DMS 273 (cell line): Measurements from ENCODE around the gene ASIC4.

Experiments used
- DNase-seq: peaks from one replicate; lab custom pipeline; 2025; ENCODE audit not compliant: unreplicated experiment; lab: John Stamatoyannopoulos, UW

ASIC4 gene

DNA sequence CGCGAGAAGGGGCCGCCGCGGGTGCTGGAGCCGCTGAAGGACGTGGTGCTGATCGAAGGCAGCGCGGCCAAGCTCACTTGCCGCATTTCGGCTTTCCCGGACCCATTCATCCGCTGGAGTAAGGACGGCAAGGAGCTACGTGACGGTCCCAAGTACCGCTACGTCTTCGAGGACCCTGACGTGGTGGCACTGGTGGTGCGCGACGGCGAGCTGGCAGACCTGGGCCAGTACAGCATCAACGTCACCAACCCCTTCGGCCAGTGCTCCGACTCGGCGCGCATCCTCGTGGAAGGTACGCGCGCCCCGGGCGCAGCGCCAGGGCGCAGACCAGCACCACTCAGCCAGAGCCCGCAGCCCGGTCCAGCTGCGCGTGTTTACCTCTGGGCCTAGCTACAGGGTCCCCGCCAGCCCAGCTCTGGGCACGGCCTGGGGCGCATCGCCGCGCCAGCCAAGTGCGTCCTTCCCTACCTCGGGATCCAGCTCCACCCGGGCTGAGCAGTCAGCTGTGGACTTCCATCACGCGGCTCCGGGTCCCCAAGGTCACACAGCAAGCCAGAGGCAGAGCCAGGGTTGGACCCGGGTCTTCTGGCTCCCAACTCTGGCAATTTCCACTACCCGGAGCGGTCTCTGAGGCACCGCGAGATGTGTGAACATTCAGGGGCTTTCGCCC, 17.3 kb upstream of the ASIC4 start:
- no peak for DNase-seq

DNA sequence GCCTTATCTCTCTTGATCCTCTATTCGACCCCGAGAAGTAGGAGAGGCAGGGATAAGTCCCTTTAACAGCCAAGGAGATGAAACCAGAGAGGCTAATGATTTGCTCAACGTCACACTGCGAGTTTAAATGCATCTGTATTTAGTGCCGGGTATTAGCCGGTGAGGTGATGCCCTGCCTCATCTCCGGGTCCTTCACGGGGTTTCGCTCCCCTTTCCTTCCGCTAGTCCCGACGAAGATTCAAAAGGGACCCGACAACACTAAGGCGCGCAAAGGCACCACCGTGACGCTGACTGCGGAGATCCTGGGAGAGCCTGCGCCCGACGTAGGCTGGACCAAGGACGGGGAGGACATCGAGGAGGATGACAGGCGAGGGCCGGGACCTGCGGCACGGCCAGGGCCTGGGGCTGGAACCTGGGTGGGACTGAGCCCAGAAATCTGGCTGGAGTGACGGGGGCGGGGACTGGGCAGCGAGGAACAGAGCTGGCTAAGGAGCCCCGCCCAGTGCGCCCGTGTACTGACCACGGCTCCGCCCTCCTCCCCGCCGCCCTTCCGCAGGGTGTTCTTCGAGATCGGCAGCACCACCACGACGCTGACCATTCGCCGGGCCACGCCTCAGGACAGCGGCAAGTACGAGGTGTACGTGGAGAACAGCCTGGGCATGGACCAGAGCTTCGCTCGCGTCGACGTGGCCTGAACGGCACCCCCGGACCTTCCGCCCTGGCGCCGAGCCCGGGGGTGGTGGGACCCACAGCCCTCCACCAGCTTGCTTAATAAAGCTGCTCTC, 16.6 kb upstream of the ASIC4 start:
- peak; percentile 54 for DNase-seq

DNA sequence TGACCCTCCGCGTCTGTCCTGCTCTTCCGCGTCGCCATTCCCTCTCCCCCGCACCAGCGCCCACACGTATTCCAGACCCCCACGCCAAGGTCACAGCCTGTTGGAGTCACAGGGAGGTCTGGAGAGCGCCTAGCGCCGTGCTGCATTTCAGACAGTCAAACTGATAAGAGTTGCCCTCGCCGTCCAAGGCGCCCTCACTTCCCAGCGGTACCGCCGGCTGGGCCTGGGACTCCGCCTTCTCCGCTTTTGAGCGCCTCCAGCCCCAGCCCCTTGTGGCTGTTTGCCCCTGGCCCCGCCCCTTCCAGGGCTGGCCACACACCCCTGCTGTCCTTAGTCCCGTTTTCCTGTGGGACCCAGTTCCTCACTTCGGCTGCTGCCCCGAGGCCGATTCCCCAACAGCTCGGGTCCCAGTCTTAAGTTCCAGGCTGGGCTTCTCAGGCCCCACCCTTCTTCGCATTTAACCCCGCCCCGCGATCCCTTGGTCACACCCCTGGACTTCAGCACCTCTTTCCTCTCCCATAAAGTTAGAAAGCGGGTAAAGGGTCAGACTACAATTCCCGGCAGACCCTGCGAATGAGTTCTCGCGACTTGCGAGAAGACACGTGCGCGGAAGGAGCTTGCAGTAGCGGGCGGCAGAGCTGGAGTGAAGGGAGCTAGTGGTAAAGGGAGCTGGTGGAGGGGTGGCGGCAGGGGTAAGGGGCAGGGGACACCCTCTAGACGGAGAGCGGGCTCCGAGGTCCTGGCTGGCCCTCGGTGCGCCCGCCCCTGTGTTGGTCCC, 15.8 kb upstream of the ASIC4 start, which contains the start of gene GMPPA:
Gene GMPPA (plus strand): TSS at position 612 of the 778 bp plus-strand sequence. CDS start 1,085 bp downstream, outside the sequence.
- DNase-seq, result peak; percentile 99

DNA sequence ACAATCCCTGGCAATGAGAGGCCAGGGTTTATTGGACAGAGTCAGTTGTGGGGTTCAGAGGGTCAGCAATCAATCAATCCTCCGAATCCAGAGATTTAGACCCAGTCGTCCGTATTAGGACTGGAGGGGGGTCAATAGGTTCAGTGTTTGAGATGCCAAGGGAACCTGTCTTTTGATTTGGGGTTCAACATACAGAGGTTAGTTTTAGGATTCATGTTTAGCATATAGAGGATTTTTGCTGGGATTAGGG, 15.3 kb upstream of the ASIC4 start:
- DNase-seq, result no peak

DNA sequence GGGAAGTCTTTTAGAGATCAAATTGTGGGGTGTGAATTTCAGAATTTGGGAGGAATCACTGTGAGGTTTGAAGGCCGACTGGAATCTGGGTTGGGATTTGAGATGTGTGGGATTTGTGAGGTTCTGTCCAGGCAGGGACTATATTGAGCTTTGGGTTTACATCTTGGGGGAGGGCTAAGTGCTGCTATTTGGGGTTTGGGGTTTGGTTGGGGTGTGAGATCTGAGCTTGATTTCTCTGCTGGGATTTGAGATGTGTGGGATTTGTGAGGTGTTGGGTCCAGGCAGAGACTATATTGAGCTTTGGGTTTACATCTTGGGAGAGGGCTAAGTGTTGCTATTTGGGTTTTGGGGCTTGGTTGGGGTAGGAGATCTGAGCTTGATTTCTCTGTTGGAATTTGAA, 14.7 kb upstream of the ASIC4 start:
- DNase-seq, result no peak

- peak; percentile 57 for DNase-seq
Observed at GRCh38 chr2:219500135-219500534, 14.1 kb upstream of the ASIC4 start.

DNA sequence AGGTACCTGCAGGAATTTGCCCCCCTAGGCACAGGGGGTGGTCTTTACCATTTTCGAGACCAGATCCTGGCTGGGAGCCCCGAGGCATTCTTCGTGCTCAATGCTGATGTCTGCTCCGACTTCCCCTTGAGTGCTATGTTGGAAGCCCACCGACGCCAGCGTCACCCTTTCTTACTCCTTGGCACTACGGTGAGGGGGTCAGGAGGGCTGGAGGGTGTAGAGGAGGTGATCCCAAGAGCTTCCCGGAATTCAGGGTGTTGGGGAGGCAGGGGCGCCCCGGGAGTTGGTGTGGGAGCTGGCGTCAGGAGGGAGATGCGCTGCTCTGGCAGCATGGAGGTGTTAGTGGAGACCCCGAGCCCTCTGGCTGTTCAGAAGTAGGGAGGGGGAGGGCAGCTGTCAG, 12.4 kb upstream of the ASIC4 start:
- DNase-seq, result no peak

DNA sequence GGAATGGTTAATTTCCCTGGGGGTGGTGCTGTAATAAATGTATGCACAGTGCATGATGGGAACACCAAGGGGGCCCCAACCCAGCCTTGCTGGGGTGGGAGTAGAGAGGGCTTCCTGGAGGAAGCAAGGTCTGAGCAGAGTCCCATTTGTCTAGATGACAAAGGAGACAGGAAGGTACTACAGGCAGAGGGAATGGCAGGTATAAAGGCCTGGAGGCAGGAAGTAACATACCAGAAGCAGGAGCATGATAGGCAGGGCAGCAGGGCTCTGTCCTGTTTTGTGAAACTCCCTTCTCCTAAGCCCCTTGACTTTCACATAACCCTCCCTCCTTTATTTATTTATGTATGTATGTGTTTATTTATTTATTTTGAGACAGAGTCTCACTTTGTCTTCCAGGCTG, 11.7 kb upstream of the ASIC4 start:
- DNase-seq, result no peak

DNA sequence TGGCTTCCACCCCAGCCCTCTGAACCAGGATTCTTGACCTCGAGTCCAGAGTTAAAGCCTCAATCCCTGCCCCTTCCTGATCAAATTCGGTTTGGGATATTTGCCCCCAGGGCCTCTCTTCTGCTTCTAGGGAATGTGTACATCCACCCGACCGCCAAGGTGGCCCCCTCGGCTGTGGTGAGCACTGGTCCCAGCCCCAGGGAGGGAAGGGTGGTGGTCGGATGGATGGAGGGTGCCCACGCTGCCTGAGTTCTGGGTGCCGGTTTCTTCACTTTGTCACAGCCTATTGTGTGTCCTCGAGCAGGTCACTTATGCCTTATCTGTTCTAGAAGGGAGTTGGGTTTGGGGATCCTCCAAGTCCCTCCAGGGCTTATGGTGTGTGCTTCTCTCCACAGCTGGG, 8.7 kb upstream of the ASIC4 start:
- DNase-seq, result no peak

- DNase-seq, result peak; percentile 88
Observed at GRCh38 chr2:219506153-219506801, 8.0 kb upstream of the ASIC4 start.

- peak; percentile 98 for DNase-seq
Observed at GRCh38 chr2:219506802-219507526, 7.3 kb upstream of the ASIC4 start.

GRCh38 chr2:219507581-219508443, 6.5 kb upstream of the ASIC4 start:
- DNase-seq, result peak; percentile 89

- DNase-seq, result peak; percentile 57
Observed at GRCh38 chr2:219508444-219508734, 5.9 kb upstream of the ASIC4 start.

- DNase-seq, result peak; percentile 90
Observed at GRCh38 chr2:219508971-219509779, 5.1 kb upstream of the ASIC4 start.

- DNase-seq, result peak; percentile 91
Observed at GRCh38 chr2:219509780-219510511, 4.3 kb upstream of the ASIC4 start.

DNA sequence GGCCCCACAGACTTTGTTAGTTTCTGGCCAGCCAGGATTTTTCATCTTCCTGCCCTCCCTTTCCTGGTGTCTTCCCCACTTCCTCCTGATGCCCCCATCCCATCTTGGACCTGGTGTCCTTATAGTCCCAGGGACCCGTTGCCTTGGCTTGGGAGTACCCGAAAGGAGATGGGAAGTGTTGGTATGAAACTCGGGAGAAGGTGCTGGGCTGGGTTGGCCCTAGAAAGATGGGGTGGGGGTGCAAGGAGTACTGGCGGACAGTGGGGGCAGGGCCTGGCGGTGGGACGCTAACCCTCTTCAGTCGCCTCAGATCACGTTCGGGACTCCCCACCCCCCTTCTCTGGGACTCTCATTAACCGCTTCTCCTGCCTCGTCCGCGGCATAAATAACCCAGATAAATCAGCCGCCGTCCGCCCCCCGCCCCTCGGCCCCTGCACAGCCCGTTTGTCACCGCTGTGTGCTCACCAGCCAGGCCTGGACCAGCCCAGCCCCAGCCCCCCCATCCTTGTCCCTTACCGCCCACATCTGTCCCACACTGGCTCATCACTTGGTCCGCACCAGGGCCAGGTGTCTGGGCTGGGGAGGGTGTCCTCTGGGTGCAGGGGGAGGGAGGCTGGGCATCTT, 3.7 kb upstream of the ASIC4 start:
- peak; percentile 55 for DNase-seq

- DNase-seq, result peak; percentile 78
Observed at GRCh38 chr2:219511547-219512325, 2.5 kb upstream of the ASIC4 start.
